ENCODE measurements around the gene SMAD9. TPM values are rescaled to one million over a fixed set of nuclear protein-coding genes. Genes with fewer than 3 reads are reported as not detected.

SMAD9 gene
- total RNA-seq, 1 donor from 2014 or later: 5.0 TPM

DNA sequence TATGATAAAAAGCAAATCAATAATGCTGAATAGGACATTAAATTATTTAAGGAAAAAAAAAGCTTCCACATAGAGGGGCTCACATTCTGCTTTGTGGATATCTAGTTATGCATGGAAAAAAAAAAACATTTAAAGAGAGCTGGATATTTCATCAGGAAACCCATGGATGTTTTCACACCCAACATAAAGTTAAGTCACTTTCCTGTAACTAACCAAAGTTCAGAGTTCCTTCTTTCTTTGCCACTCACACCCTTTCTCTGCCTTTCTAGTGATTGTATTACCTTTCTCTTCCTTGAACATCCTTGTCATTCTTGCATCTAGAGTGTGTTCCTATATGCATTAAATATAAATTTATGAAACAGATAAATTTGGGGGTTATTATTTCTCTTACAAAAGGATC is 53.8 kb downstream of the SMAD9 start:
- DNase-seq (ENCODE audit: low read depth, low spot score): no peak

DNA sequence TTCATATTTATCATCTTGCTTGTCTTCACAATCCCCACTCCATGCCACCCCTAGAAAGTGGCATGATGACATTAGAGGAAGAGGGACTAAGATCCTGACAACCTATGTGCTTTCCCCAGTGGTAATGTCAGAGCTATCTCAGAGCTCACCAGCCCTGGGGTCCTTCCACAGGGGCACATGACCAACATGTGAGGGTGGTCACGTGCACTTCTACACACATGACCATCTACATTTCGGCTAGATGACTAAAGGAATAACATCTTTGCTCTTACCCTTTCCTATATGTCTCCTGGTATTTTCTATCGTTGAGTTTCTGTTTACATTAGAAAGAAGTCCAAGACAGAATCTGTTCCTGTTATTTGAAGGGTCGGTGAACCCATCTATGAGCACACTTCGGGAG is 54.8 kb downstream of the SMAD9 start:
- no peak for DNase-seq (ENCODE audit: low read depth, low spot score)

GRCh38 chr13:36862722-36863121 is 57.3 kb downstream of the SMAD9 start:
- DNase-seq (ENCODE audit: low read depth, low spot score): no peak

GRCh38 chr13:36862002-36862685 is 57.9 kb downstream of the SMAD9 start:
- DNase-seq (ENCODE audit: low read depth, low spot score): peak; percentile 19

DNA sequence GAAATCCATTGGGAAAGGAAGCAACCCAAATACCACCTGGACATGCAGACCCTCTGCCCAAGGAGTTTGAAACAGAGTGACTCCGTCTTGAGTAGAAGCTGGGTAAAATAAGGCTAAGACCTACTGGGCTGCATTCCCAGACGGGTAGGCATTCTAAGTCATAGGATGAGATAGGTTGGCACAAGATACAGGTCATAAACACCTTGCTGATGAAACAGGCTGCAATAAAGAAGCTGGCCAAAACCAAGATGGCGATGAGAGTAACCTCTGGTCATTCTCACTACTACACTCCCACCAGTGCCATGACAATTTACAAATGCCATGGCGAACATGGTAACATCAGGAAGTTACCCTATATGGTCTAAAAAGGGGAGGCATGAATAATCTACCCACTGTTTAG is 60.8 kb downstream of the SMAD9 start:
- DNase-seq (ENCODE audit: low read depth, low spot score): no peak

DNA sequence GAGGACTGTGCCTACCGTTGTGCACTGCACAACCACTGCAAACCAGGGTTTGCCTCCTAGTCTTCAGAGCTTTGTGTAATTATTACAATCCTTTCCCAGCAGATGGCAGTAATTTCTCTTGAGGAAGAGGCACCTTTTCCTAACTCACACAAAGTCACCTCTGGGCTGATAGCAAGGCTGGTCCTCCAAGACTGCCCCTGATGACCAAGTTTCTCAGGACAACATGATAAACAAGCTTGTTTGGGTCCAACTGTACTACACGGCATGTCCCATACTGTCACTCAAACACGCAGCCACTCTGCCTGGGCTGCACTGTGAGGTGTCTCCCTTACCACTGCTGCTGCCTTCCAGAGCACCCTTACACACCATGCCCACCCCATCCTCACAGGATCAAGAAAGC is 61.7 kb downstream of the SMAD9 start:
- peak; percentile 41 for DNase-seq (ENCODE audit: low read depth, low spot score)

GRCh38 chr13:36857253-36857652 is 62.8 kb downstream of the SMAD9 start:
- no peak for DNase-seq (ENCODE audit: low read depth, low spot score)

DNA sequence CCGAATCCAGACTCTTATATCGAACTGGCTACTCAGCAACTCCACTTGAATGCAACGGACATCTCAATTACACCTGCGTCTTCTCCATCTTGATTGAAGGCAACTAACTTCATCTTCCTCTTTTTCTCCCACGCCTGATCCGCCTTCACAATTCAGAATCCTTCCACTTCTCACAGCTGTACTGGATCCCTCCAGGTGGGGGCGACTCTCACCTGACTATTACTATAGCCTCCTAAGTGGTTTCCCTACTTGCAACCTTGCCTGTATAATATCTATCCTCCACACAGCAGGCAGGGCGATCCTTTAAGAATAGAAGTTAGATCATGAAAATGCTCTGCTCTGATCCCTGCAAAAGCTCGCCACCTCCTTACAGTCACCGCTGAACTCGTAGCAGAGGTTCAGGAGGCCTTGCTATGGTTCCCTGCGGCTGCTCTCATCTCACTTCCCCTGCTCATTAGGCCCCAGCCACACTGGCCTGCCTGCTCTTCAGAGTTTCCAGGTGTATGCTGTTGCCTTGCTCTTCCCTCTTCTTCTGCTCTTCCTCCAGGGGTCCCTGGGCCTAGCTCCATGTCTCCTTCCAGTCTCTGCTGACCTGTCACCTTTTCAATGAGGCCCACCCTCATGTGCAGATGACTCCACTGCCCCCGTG is 69.1 kb downstream of the SMAD9 start:
- DNase-seq (ENCODE audit: low read depth, low spot score): no peak

GRCh38 chr13:36848199-36848982 is 71.6 kb downstream of the SMAD9 start:
- DNase-seq (ENCODE audit: low read depth, low spot score): no peak

DNA sequence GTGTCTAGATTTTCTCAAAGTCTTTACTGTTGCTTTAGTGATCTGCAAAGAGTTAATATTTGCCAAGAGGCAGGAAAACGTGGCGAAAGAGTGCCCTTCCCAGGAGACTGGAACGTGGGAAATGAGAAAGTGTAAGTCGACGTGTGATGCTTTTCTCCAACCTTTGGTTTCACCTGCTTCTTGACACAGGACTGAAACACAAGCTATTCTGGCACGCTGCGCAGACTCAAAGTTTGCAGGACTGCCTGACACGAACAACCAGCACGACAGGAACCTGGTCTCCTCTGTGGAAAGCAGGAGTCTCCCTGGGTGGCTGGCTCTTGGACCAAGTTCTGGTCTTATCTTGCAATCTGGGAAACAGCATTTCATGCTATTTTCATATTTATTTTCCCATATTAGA is 72.4 kb downstream of the SMAD9 start:
- no peak for DNase-seq (ENCODE audit: low read depth, low spot score)

DNA sequence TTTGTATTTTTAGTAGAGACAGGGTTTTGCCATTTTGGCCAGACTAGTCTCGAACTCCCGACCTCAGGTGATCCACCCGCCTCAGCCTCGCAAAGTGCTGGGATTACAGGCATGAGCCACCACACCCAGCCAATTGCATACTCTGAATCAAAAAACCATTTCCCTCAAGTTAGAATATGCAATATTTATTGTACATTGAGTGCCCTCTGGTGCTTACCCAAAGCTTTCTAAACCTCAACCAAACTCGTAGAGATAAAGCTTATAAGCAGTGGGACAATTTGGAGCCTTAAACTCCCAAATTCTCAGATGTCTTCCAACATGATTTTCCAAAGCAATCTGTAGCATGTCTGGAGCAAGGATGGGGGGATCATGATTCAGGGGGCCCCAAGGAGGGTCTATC is 78.6 kb downstream of the SMAD9 start:
- no peak for DNase-seq (ENCODE audit: low read depth, low spot score)

GRCh38 chr13:36840718-36841250 is 79.3 kb downstream of the SMAD9 start:
- no peak for DNase-seq (ENCODE audit: low read depth, low spot score)

DNA sequence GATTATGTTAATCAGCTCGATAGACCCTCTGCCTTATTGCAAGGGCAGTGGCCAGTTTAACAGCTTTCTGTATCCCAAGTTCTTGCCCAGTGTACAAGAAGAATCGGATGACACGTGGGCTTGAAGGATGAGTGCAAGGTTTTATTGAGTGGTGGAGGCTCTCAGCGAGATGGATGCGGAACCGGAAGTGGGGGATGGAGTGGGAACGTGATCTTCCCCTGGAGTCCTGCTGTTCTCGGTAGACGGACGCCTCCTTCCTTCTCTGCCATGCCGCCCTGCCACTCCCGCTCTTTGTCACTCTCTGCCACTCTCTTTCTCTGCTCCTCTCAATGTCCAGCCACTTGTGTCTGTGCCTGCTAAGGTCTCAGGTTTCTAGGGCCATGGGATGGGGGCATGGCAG is 80.1 kb downstream of the SMAD9 start:
- no peak for DNase-seq (ENCODE audit: low read depth, low spot score)

DNA sequence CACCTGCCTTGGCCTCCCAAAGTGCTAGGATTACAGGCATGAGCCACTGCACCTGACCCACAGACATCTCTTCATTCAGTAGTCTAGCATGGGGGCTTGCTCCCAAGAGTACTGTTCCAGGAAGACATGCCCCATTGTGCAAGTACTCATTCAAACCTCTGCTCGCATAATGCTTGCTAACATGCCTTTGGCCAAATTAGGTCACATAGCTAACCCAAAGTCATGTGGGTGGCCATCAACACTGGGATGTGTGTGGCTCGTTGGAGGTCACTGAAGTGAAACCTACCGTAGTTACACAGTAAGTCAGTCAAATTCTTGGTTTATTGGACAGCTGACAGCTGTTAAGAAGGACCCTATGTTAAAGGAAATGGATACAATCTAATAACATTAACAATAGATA is 80.8 kb downstream of the SMAD9 start:
- DNase-seq (ENCODE audit: low read depth, low spot score): no peak

DNA sequence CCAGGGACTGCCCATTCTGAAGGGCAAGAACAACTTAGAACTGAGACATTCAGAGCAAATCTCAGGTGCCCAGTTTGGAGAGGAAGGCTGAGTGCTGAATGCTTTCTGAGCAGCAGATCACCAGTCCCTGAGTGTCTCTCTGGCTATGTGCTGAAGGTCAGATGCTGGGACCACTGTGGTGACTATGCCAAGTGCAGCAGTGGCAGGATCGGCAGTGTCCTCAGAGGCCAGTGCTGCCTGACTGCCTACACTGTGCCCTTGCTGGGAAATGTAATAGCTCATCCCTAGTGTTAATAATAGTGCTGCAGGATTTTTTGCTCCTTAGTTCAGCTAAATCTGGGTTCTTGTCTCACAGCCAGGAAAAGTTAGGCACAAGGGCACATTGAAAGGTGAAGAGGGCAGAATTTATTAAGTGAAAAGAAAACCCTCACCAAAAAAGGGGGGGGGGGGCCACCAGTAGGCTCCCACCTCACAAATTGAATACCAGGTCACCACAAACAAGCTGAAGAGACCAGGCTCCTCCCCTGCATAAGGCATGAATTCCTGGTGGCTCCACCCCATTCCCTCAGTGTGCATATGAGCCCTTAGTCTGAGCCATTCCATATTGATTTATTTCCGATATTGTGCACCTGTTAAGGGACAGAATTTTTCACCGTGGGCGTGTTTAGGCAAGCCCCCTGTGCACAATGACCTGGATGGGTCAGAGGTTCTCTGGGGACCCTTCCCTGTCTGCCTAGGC is 82.5 kb downstream of the SMAD9 start:
- DNase-seq (ENCODE audit: low read depth, low spot score): no peak

- DNase-seq (ENCODE audit: low read depth, low spot score): no peak
Measured at GRCh38 chr13:36834299-36834698, 85.7 kb downstream of the SMAD9 start.

DNA sequence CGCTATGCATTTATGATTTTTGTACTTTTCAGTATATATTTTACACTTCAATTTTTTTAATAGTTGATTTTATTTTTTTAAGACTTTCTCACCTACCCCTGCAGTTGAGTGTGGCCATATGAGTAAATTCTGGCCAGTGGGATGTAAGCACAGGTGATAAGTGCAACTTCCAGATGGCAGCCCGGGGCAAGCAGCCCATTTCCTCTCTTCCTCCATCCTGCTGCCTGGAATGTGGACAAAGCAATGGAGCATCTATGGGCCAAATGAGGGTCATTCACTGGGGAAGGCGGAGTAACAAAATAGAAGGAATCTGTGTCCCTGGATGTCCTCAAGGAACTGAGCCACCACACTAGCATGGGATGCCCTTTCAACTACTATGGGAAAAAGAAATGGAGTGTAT is 88.7 kb downstream of the SMAD9 start:
- no peak for DNase-seq (ENCODE audit: low read depth, low spot score)

GRCh38 chr13:36829753-36830152 is 90.3 kb downstream of the SMAD9 start:
- DNase-seq (ENCODE audit: low read depth, low spot score): no peak

GRCh38 chr13:36822785-36823184 is 97.3 kb downstream of the SMAD9 start:
- peak; percentile 22 for DNase-seq (ENCODE audit: low read depth, low spot score)

- no peak for DNase-seq (ENCODE audit: low read depth, low spot score)
Measured at GRCh38 chr13:36820222-36820621, 99.8 kb downstream of the SMAD9 start.

DNA sequence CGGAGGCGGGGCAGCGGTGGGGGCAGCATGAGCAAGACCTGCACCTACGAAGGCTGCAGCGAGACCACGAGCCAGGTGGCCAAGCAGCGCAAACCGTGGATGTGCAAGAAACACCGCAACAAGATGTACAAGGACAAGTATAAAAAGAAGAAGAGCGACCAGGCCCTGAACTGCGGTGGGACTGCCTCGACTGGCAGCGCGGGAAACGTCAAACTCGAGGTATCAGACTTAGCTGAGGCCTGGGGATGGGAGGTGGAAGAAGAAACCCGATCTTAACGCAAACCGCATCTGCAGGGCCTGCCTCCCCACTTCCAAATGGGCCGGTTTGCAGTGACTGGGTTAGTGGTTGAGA is 100.3 kb downstream of the SMAD9 start:
- no peak for DNase-seq (ENCODE audit: low read depth, low spot score)
